HepG2 (cell line): ENCODE data around the gene PRDM10. TPM values are rescaled to one million over a fixed set of nuclear protein-coding genes. Genes with fewer than 3 reads are reported as not detected.
A peak's percentile ranks its signal among the peaks of the same experiment; 100 is the strongest.

Experiments
- ATAC-seq: fragments of 200-7000 bp; cut with Tn5 transposase; 3 replicates; pipeline ENCODE4 v1.9.1; 2020; ENCODE audit warnings: mild to moderate bottlenecking, moderate library complexity
- BruUV-seq: library from RNA; stranded (reverse); fragments of 400-500 nt; replicated peaks from 2 replicates; lab custom pipeline; 2021; lab: Mats Ljungman, UMichigan
- CTCF ChIA-PET: fragments of 300-600 bp; formaldehyde crosslinking; extraction: SDS; loops from one replicate; lab custom pipeline; 2021; ENCODE audit warnings: low total read pairs, inconsistent platforms, low intra/inter-chr PET ratio; lab: Yijun Ruan, JAX
- POLR2A ChIA-PET: fragments of 350-600 bp; sonication (Branson Sonifier 250); formaldehyde crosslinking; loops from one replicate; lab custom pipeline; 2020; ENCODE audit warnings: antibody characterized with exemption, inconsistent platforms; lab: Yijun Ruan, JAX
- DNase-seq: peaks from one replicate; pipeline ENCODE4 v3.0.0-alpha.2; 2015; ENCODE audit warnings: low spot score
- FAIRE-seq: peaks from 3 replicates; lab custom pipeline; 2011; peaks lifted over from hg19 to GRCh38; lab: Jason Lieb, UNC
- H2AFZ ChIP-seq: one replicate; pipeline ENCODE4 v1.6.1; 2011; ENCODE audit warnings: low read length, inconsistent platforms
- H3K27ac ChIP-seq: fragments of 300-600 bp; 3 replicates; pipeline ENCODE4 v1.8.0; 2011; ENCODE audit warnings: mixed run types, mild to moderate bottlenecking, mixed read lengths, low read length, inconsistent platforms; ENCODE audit not compliant: insufficient read depth; ENCODE audit errors: extremely low read length
- H3K27me3 ChIP-seq, 2 experiments: fragments of 200-600 bp in 1 of 2; 2 replicates in 1 of 2; 3 replicates in 1 of 2; pipeline versions ENCODE4 v1.6.0 to v1.8.0; 2011; ENCODE audit warnings: low read length in 2 of 2, mild to moderate bottlenecking in 2 of 2, moderate library complexity in 2 of 2, inconsistent platforms in 1 of 2; ENCODE audit not compliant: insufficient read depth in 2 of 2, control insufficient read depth in 1 of 2
- H3K36me3 ChIP-seq, 2 experiments: fragments of 200-600 bp in 1 of 2; replicated peaks in 1 of 2; 2 replicates in 1 of 2; 3 replicates in 1 of 2; pipeline versions ENCODE4 v1.5.1 to v1.8.0; 2011; ENCODE audit warnings: low read length in 2 of 2, inconsistent platforms in 1 of 2; ENCODE audit not compliant: insufficient read depth in 2 of 2, control insufficient read depth in 1 of 2
- H3K4me1 ChIP-seq: 2 replicates; pipeline ENCODE4 v1.5.1; 2012; ENCODE audit warnings: low read length, inconsistent platforms; ENCODE audit not compliant: insufficient read depth
- H3K4me2 ChIP-seq: 2 replicates; pipeline ENCODE4 v1.6.0; 2011; ENCODE audit warnings: low read depth, low read length, inconsistent platforms
- H3K4me3 ChIP-seq, 3 experiments: fragments of 200-600 bp in 1 of 3; sonication (generic), shearing (Covaris generic) in 1 of 3; replicated peaks in 1 of 3; 2 replicates each; pipeline ENCODE4 v1.5.1; 2011 to 2016; ENCODE audit warnings: low read length in 3 of 3, inconsistent platforms in 2 of 3, low read depth in 2 of 3, mild to moderate bottlenecking in 2 of 3, control low read depth in 1 of 3, mixed read lengths in 1 of 3; ENCODE audit not compliant: insufficient read depth in 1 of 3
- H3K79me2 ChIP-seq: one replicate; pipeline ENCODE4 v1.6.1; 2011; ENCODE audit warnings: low read length, inconsistent platforms; ENCODE audit not compliant: insufficient read depth
- H3K9ac ChIP-seq: 2 replicates; pipeline ENCODE4 v1.6.0; 2011; ENCODE audit warnings: mild to moderate bottlenecking, low read depth, low read length, inconsistent platforms; ENCODE audit not compliant: insufficient read depth
- H3K9me3 ChIP-seq: 2 replicates; pipeline ENCODE4 v1.5.1; 2012; ENCODE audit warnings: mild to moderate bottlenecking, low read length
- H4K20me1 ChIP-seq: 2 replicates; pipeline ENCODE4 v1.6.0; 2011; ENCODE audit warnings: inconsistent platforms, mild to moderate bottlenecking, low read length, moderate library complexity; ENCODE audit not compliant: insufficient read depth
- EP300 ChIP-seq, 3 experiments: sonication (generic) in 1 of 3; formaldehyde crosslinking in 1 of 3; IDR thresholded peaks; 2 replicates each; pipeline versions ENCODE4 v1.5.1 to v1.6.1; 2011 to 2020; ENCODE audit warnings: low read depth in 2 of 3, low read length in 2 of 3, borderline replicate concordance in 1 of 3, improper control_type of control experiment in 1 of 3, mild to moderate bottlenecking in 1 of 3, missing genetic modification reagents in 1 of 3, moderate library complexity in 1 of 3
- GABPA ChIP-seq, 2 experiments: IDR thresholded peaks; 2 replicates each; pipeline ENCODE4 v1.6.1; 2011 to 2016; ENCODE audit warnings: low read depth in 2 of 2, low read length in 1 of 2, missing biosample characterization in 1 of 2, missing genetic modification characterization in 1 of 2
- HNF4G ChIP-seq, 2 experiments: sonication (generic) in 1 of 2; formaldehyde crosslinking in 1 of 2; IDR thresholded peaks; 2 replicates each; pipeline versions ENCODE4 v1.4.0 to v1.6.1; 2011 to 2020; ENCODE audit warnings: borderline replicate concordance in 2 of 2, low read depth in 2 of 2, mild to moderate bottlenecking in 2 of 2, low read length in 1 of 2, missing genetic modification reagents in 1 of 2, moderate library complexity in 1 of 2
- SP5 ChIP-seq: IDR thresholded peaks from 2 replicates; pipeline ENCODE4 v1.6.1; 2016; ENCODE audit warnings: low read depth, borderline replicate concordance
- ZBTB20 ChIP-seq: sonication (generic); formaldehyde crosslinking; IDR thresholded peaks from 2 replicates; pipeline ENCODE4 v1.8.1; 2023; ENCODE audit warnings: missing genetic modification reagents, low read depth, mild to moderate bottlenecking, borderline replicate concordance
- ZBTB37 ChIP-seq: sonication (generic); formaldehyde crosslinking; IDR thresholded peaks from 2 replicates; pipeline ENCODE4 v1.4.0; 2020; ENCODE audit warnings: mild to moderate bottlenecking, missing genetic modification reagents
- ZC3H13 ChIP-seq: sonication (generic); formaldehyde crosslinking; IDR thresholded peaks from 2 replicates; pipeline ENCODE4 v1.8.1; 2023; ENCODE audit warnings: mild to moderate bottlenecking, missing genetic modification reagents, moderate library complexity
- ZNF383 ChIP-seq: sonication (generic); formaldehyde crosslinking; IDR thresholded peaks from 2 replicates; pipeline ENCODE4 v1.4.0; 2020; ENCODE audit warnings: missing genetic modification reagents, mild to moderate bottlenecking, borderline replicate concordance
- ZNF44 ChIP-seq: sonication (generic); formaldehyde crosslinking; IDR thresholded peaks from 2 replicates; pipeline ENCODE4 v1.5.1; 2020; ENCODE audit warnings: mild to moderate bottlenecking, missing genetic modification reagents
- ZNF773 ChIP-seq: sonication (generic); formaldehyde crosslinking; IDR thresholded peaks from 2 replicates; pipeline ENCODE4 v1.4.0; 2020; ENCODE audit warnings: missing genetic modification reagents, borderline replicate concordance
- ZNF883 ChIP-seq: sonication (generic); formaldehyde crosslinking; IDR thresholded peaks from 2 replicates; pipeline ENCODE4 v1.5.1; 2020; ENCODE audit warnings: mild to moderate bottlenecking, missing genetic modification reagents; ENCODE audit errors: not compliant biosample characterization
- ZXDC ChIP-seq: sonication (generic); formaldehyde crosslinking; IDR thresholded peaks from 2 replicates; pipeline ENCODE4 v1.5.0; 2020; ENCODE audit warnings: mild to moderate bottlenecking, missing genetic modification reagents
- WGBS: methylation state at CpG from one replicate; pipeline ENCODE4 v1.1.6; 2017; ENCODE audit warnings: low lambda C conversion rate; 5-methylcytosine and 5-hydroxymethylcytosine counted together
- in situ Hi-C: cut with HindIII; loops from 2 replicates; pipeline ENCODE4 v1.10.0; 2017; ENCODE audit warnings: low pct_unique_long_range_greater_than_20kb; ENCODE audit not compliant: extremely low pct_ligation_motif_present
- intact Hi-C: fragments of 100-400 bp; cut with micrococcal nuclease; formaldehyde crosslinking; loops from one replicate; pipeline ENCODE4 v1.10.0; 2022; ENCODE audit not compliant: unreplicated experiment
- polyA plus RNA-seq, 8 experiments: library from polyadenylated mRNA; depleted of rRNA in 3 of 8; stranded (reverse) in 7 of 8; unstranded in 1 of 8; fragments of >200 nt; fragmentation: Illumina TruSeq in 4 of 8; extraction: Trizol in 4 of 8; gene quantifications; 2 replicates each; pipeline versions ENCODE4 v1.2.1 to v1.2.3, GENCODE V29; 2011 to 2016; ENCODE audit warnings: low read depth in 4 of 8, missing spikeins in 1 of 8, mixed read lengths in 1 of 8; ENCODE audit not compliant: insufficient read depth in 1 of 8
- total RNA-seq, 5 experiments: library from RNA; depleted of rRNA; stranded (reverse); fragments of >200 nt; fragmentation: Illumina TruSeq; extraction: Trizol; gene quantifications; 2 replicates each; pipeline ENCODE4 v1.2.3, GENCODE V29; 2016; ENCODE audit warnings: low read depth in 1 of 5
- TF ChIP-seq, protein P1 (sequence below): sonication (generic); formaldehyde crosslinking; IDR thresholded peaks from 2 replicates; pipeline ENCODE4 v1.5.0; 2020; ENCODE audit warnings: mild to moderate bottlenecking, missing genetic modification reagents, moderate library complexity
- TF ChIP-seq, protein P2 (sequence below): IDR thresholded peaks from 2 replicates; pipeline ENCODE4 v1.6.1; 2016; ENCODE audit warnings: missing genetic modification reagents, missing compliant biosample characterization

PRDM10 gene
- total and polyA plus RNA-seq, 2 of the 13 experiments (the other 11 are each of a cell fraction or from before 2014, with no cell fraction given) = 5.7 to 5.8 TPM

DNA sequence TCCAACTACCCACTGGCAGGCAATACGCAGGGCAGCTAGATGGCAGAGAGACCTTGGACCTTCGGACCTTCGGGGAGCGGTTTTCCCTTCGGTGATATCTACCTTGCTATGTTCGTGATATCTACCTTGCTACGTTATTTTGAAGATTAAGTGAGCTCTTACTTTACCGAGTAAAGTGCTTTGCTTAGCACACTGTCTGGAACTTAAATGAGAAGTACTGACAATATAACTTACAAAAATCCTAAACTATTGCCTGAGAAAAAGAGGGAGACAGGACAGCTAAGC is 1.0 kb upstream of the PRDM10 start:
- Histone ChIP-seq H3K4me3 (peak overlapping the region; percentile 66 to 87 (median 80)), H3K9me3 (no peaks in the 10 kb centered on the region), H3K4me2 (peak overlapping the region; percentile 95), H3K9ac (peak overlapping the region; percentile 92), H4K20me1 (no peaks in the 10 kb centered on the region), H3K27ac (peak overlapping the region; percentile 99), H3K27me3 (no peaks in the 10 kb centered on the region; a peak in 1 of 5 replicates), H3K79me2 (peaks cover 30% of the 10 kb centered on the region), H3K36me3 (no peaks in the 10 kb centered on the region), H2AFZ (peak overlapping the region; percentile 43), H3K4me1 (peaks cover 38% of the 10 kb centered on the region)
- in situ Hi-C loops (no loop called here), intact Hi-C loops (loop anchor here (2.0 to 5.0 kb wide), 4 partner anchors 34 to 129 kb away; partner anchors contain the start of gene APLP2)
- WGBS = 1% methylated on average over 8 of the region's 8 CpGs
- POLR2A ChIA-PET = interaction anchor here (0.7 to 6.2 kb wide), 29 partner anchors 10 to 178 kb away, joined by 3 to 70 read pairs (median 9); partner anchors contain the start of genes APLP2 and NFRKB
- FAIRE-seq = peak; percentile 23
- CTCF ChIA-PET = no interaction called here
- no peak for ATAC-seq
- TSS peak; percentile 84 for BruUV-seq
- DNase-seq = no peak
- TF ChIP-seq, protein P1, sequence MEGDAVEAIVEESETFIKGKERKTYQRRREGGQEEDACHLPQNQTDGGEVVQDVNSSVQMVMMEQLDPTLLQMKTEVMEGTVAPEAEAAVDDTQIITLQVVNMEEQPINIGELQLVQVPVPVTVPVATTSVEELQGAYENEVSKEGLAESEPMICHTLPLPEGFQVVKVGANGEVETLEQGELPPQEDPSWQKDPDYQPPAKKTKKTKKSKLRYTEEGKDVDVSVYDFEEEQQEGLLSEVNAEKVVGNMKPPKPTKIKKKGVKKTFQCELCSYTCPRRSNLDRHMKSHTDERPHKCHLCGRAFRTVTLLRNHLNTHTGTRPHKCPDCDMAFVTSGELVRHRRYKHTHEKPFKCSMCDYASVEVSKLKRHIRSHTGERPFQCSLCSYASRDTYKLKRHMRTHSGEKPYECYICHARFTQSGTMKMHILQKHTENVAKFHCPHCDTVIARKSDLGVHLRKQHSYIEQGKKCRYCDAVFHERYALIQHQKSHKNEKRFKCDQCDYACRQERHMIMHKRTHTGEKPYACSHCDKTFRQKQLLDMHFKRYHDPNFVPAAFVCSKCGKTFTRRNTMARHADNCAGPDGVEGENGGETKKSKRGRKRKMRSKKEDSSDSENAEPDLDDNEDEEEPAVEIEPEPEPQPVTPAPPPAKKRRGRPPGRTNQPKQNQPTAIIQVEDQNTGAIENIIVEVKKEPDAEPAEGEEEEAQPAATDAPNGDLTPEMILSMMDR (CRISPR knock-in tag) = peak; percentile 24; the same call in 1 of the 2 replicates
- TF ChIP-seq ZNF44 (CRISPR knock-in tag) (no peak), EP300 (IDR thresholded peaks at IDR 0.05; ENCODE audit: low read depth in 2 of 2, low read length in 2 of 2) (no peak), EP300 (CRISPR knock-in tag; IDR thresholded peaks at IDR 0.05; ENCODE audit: borderline replicate concordance) (0 out of 2 replicates have a peak, but pooled peaks have one; percentile 16), ZXDC (CRISPR knock-in tag) (no peak), ZNF383 (0 out of 2 replicates have a peak, but pooled peaks have one; percentile 29), ZC3H13 (CRISPR knock-in tag) (0 out of 2 replicates have a peak, but pooled peaks have one; percentile 18), HNF4G (IDR thresholded peaks at IDR 0.05; ENCODE audit: borderline replicate concordance, low read depth, low read length) (peak; percentile 76; the same call in 1 of the 2 replicates), HNF4G (CRISPR knock-in tag; IDR thresholded peaks at IDR 0.05; ENCODE audit: borderline replicate concordance, low read depth) (no peak), ZNF773 (CRISPR knock-in tag) (no peak), ZNF883 (CRISPR knock-in tag) (peak; percentile 1), ZBTB20 (CRISPR knock-in tag) (no peak), GABPA (IDR thresholded peaks at IDR 0.05; ENCODE audit: low read depth, low read length) (no peak), GABPA (CRISPR knock-in tag; IDR thresholded peaks at IDR 0.05; ENCODE audit: low read depth) (no peak), ZBTB37 (0 out of 2 replicates have a peak, but pooled peaks have one; percentile 11), SP5 (CRISPR knock-in tag) (0 out of 2 replicates have a peak, but pooled peaks have one; percentile 18)
- TF ChIP-seq, protein P2, sequence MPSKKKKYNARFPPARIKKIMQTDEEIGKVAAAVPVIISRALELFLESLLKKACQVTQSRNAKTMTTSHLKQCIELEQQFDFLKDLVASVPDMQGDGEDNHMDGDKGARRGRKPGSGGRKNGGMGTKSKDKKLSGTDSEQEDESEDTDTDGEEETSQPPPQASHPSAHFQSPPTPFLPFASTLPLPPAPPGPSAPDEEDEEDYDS (CRISPR knock-in tag) = peak; percentile 12; the same call in 1 of the 2 replicates
